Breast epithelium (tissue), 4 donors: ENCODE measurements around the gene SMIM43. TPM values are rescaled to one million over a fixed set of nuclear protein-coding genes. Genes with fewer than 3 reads are reported as not detected.

Experiments used
- DNase-seq, 2 donors: peaks; one replicate each; pipeline ENCODE4 v3.0.0-alpha.2; 2019; ENCODE audit warnings: low spot score in 2 of 2
- H3K27ac ChIP-seq, 2 donors: fragments of 200-600 bp; sonication (generic) in 1 of 2; one replicate each; pipeline ENCODE4 v1.5.1; 2016 to 2019; ENCODE audit warnings: mild to moderate bottlenecking in 1 of 2
- H3K27me3 ChIP-seq, 2 donors: fragments of 200-600 bp; sonication (generic) in 1 of 2; one replicate each; pipeline versions ENCODE4 v1.5.1 to v1.6.0; 2017 to 2019; ENCODE audit warnings: control low read depth in 1 of 2, mild to moderate bottlenecking in 1 of 2
- H3K36me3 ChIP-seq: fragments of 200-600 bp; one replicate; pipeline ENCODE4 v1.5.1; 2019
- H3K4me1 ChIP-seq, 2 donors: fragments of 200-600 bp; sonication (generic); one replicate each; pipeline ENCODE4 v1.5.1; 2016 to 2019; ENCODE audit warnings: control low read depth in 1 of 2
- H3K4me3 ChIP-seq, 3 donors: fragments of 200-600 bp; sonication (generic); 1 replicate in 2 of 3; 2 replicates in 1 of 3; pipeline ENCODE4 v1.5.1; 2016 to 2019; ENCODE audit warnings: mild to moderate bottlenecking in 3 of 3, moderate library complexity in 2 of 3
- H3K9me3 ChIP-seq, 2 donors: fragments of 200-600 bp; sonication (generic) in 1 of 2; one replicate each; pipeline ENCODE4 v1.5.1; 2016 to 2019; ENCODE audit warnings: control low read depth in 1 of 2
- CTCF ChIP-seq, 3 donors: fragments of 450-650 bp; IDR thresholded peaks; one replicate each; pipeline ENCODE4 v1.5.1; 2016 to 2017; ENCODE audit warnings: antibody characterized with exemption in 3 of 3, mild to moderate bottlenecking in 3 of 3, moderate library complexity in 3 of 3
- POLR2A ChIP-seq: fragments of 450-650 bp; IDR thresholded peaks from one replicate; pipeline ENCODE4 v1.6.1; 2016; ENCODE audit warnings: antibody characterized with exemption, mild to moderate bottlenecking, moderate library complexity
- POLR2AphosphoS5 ChIP-seq, 3 donors: sonication (generic); formaldehyde crosslinking; IDR thresholded peaks; one replicate each; pipeline ENCODE4 v1.6.1; 2017; ENCODE audit warnings: antibody characterized with exemption in 3 of 3
- intact Hi-C: fragments of 100-400 bp; cut with DNase I; formaldehyde crosslinking; loops from one replicate; pipeline ENCODE4 v1.15.1; 2023; ENCODE audit warnings: low total_unique reads
- total RNA-seq, 3 donors: library from RNA; depleted of rRNA; stranded (reverse); fragments of >200 nt; gene quantifications; one replicate each; pipeline ENCODE4 v1.1.0, GENCODE V29; 2016

SMIM43 gene
- total RNA-seq, 3 donors from 2014 or later = not detected

DNA sequence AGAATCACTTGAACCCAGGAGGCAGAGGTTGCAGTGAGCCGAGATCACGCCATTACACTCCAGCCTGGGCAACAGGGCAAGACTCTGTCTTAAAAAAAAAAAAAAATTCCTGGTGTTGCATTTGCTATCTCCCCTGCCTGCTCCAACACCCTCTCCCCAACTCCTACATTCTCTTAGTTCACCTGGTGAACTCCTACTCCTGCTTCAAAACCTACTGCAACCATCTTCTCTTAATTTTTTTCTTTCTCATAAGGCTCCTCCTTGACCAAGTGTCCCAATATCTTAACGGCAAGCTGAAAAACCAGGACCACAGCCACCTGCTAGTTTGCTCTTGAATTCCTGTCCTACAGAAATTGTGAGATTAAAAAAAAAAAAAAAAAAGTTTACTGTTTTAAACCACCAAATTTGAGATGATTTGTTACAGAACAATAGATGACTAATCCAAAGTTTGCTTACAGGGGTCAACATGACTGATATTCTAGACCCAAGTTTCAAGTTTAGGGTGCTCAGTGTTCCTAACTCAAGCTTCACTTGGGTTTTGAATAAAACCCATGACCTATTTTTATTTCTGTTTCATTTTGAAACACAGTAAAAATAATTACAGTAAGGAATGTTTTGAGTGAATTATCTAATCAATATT, 55.1 kb downstream of the SMIM43 start:
- intact Hi-C loops = no loop called here
- Histone ChIP-seq H3K4me3 (no peak overlapping the region), H3K27me3 (no peaks in the 10 kb centered on the region), H3K4me1 (no peaks in the 10 kb centered on the region), H3K9me3 (no peaks in the 10 kb centered on the region), H3K36me3 (no peaks in the 10 kb centered on the region), H3K27ac (no peak overlapping the region)
- no peak for DNase-seq
- TF ChIP-seq POLR2A = no peak
- no peak for TF ChIP-seq POLR2AphosphoS5 (IDR thresholded peaks at IDR 0.05)
- no peak for TF ChIP-seq CTCF (IDR thresholded peaks at IDR 0.05)

Other genes with a start within 250 kb of the SMIM43 start
- gene ANXA5, start 68.2 kb downstream of the SMIM43 start, total RNA-seq = 100 to 1,000 TPM; 286 to 430 (median 292) TPM
- gene EXOSC9, start 36.2 kb upstream of the SMIM43 start, total RNA-seq = 10 to 100 TPM; 23.4 to 27.2 (median 25.2) TPM
- gene CCNA2, start 58.7 kb upstream of the SMIM43 start, total RNA-seq = 1 to 10 TPM; 1.3 to 3.8 (median 1.8) TPM
- gene BBS7, start 105.3 kb upstream of the SMIM43 start, total RNA-seq = 10 to 100 TPM; 12.5 to 16.0 (median 14.7) TPM
- under 1 TPM; 0.64 to 0.98 (median 0.88) TPM for gene TRPC3, start 186.9 kb upstream of the SMIM43 start, total RNA-seq